GM21737 (cell line): ENCODE measurements around the gene INTS15.
"Not testable (repeated sequence)": the region's sequence is repeated elsewhere in the genome, so short reads cannot be mapped to it uniquely, and the experiment has no call there.

ENCODE experiments used
- ATAC-seq: cut with Tn5 transposase; IDR thresholded peaks from one replicate; pipeline ENCODE4 v1.9.1; 2021; ENCODE audit warnings: mild to moderate bottlenecking, moderate library complexity; ENCODE audit not compliant: unreplicated experiment

INTS15 gene

DNA sequence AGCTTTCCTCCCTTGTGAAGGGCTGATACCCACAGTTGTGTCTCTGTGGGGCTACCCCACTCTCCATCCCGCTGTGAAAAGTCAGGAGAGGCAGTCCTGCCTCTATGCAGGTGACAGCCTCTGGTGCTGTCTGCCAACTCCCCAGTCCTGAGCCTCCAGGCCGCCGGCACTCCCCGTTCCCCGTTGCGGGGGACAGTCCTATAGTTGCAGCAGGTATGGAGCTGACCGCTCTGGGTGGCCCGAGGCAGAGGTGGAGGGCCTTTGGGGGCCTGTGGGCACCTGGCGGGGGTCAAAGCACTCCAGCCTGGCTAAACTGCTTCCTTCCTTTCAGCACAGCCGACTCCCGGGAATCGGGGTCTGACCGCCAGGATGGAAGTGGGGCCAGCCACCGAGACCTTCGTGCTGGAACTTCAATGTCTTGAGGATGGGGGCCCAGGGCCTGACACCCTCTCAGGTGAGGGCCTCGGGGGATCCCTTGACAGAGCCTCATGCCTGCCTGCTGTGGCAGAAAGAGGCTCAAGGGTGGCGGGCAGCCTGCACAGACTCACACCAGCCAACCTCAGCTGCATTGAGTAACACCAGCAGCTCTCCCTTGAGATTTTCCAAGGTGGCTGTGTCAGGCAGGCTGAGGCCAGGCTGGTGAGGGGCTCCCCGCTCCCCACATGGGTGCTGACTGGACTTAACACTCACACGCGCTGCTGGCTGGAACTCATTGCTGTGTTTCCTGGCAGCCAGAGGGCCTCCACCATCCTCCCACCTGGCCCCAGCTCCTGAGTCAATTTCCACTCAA is 27.2 kb downstream of the INTS15 start:
- no peak for ATAC-seq

GRCh38 chr7:6618621-6619020 is 28.8 kb downstream of the INTS15 start:
- no peak for ATAC-seq

DNA sequence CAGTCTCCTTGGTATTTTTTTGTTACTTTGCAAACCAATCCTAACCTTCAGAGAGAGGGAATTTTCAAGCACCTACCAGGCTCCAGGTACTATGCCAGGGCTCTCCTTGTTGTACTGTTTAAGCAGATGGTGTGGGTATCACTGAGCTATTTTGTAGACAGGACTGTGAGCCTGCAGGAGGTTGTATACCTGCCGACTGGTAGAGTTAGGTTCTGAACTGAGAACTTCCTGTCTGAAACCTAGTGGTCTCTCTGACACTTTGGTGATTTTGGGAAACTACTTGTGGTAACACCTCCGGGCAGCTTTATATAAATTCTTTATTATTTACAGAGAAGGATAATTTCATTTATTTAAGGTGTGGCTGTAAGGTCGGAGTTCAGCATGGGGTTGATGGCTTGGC is 30.1 kb downstream of the INTS15 start:
- no peak for ATAC-seq

- ATAC-seq: no peak
These were observed 31.6 kb downstream of the INTS15 start for GRCh38 chr7:6621195-6622133.

GRCh38 chr7:6622134-6622710 is 32.4 kb downstream of the INTS15 start:
- ATAC-seq: no peak

DNA sequence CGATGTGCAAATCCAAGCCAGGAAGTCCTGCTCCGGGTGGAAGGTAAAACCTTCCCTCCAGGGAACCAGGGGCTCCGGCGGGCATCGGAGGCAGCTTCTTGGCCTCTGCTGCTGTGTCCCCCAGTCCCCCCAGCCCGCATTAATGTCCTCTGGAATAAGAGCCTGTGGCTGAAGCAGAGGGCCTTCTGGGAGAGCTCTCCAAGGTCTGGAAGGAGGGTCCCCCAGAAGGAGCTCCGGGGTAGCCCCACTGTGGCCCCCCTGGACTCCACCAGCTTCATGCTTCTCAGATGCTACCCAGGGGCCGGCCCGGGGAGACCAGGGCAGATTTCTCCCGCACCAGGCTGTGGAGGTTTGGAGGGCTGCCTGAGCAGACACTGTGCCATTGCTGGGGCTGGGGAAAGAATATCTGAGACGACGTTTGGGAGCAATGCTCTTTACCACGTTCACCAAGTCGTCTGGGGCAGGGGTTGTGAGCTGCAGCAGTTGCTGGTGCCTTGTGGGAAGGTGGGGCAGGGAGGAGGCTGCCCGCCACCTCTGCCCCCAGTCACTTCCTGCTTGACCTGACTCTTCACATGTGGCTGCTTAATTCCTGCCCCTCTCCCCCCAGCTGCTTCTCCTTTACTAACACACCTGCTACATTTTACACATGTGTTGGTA is 33.9 kb downstream of the INTS15 start:
- ATAC-seq: no peak

DNA sequence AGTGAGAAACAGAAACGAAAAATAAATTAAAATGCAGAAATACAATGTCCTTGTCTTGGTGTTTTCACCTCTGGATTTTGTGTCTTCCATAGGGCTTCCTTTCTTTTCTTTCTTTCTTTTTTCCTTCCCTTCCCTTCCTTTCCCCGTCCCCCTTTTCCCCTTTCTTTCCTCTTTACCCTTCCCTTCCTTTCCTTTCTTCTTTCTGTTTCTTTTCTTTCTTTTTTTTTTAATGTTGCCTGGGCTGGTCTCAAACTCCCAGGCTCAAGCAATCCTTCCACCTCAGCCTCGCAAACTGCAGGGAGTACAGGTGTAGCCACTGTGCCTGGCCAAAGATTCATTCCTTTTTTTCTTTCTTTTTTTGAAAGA is 34.4 kb downstream of the INTS15 start:
- ATAC-seq: no peak

- no peak for ATAC-seq
These were observed 38.2 kb downstream of the INTS15 start for GRCh38 chr7:6628045-6628444.

DNA sequence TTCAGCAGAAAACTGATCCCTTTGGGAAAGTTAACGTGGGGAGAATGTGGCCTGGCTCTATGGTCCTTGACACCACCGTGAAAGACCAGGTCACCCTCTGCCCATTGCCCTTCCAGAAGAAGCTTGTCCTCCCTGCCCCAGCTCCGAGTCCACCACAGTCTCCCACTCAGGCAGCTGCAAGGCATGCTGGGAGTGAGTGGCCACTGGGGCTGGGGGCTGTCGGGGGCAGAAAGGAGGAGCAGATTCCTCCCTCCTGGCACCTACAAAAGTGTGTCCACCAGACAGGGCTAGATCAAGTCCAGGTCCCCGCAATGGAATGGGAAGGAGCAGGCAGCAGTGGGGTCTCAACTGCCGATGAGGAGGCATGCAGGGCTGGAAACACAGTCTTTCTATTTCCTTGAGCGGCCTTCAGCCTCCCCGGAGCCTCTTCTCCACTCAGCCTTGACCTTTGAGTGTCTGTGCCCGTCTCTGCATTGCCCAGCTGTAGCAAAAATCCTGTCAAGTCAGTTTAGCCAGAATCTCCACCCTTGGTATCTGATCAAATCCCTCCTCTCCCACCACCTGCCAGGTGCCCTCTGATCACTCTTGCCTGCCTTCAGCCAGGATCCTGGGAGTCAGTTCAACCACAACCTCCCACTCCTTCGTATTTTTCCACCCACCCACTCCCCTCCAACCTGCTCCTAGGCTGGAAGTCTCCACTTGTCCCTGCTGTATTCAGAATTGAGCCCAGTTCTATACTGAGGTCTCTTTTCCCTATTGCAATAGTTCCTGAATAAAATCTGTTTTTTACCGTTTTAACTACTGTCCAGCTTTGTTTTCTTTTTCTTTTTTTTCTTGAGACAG is 40.4 kb downstream of the INTS15 start:
- no peak for ATAC-seq

DNA sequence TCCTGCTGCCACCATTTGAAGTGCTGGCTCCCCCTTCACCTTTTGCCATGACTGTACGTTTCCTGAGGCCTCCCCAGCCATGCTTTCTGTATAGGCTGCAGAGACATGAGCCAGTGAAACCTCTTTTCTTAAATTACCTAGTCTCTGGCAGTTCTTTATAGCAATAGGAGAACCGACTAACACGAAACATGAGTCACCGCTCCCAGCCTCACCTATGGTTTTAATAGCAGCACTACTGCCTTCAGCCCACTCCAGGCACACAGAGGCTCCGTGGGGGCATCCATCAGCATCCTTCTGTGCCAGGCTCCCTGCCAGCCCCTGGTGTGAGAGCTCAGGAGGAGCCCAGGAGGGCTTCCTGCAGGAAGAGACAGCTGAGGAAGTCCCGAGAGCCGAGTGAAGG is 41.8 kb downstream of the INTS15 start:
- ATAC-seq: no peak

GRCh38 chr7:6634021-6634420 is 44.2 kb downstream of the INTS15 start:
- no peak for ATAC-seq

- not testable (repeated sequence) for ATAC-seq
These were observed 45.1 kb downstream of the INTS15 start for GRCh38 chr7:6634971-6635370.

DNA sequence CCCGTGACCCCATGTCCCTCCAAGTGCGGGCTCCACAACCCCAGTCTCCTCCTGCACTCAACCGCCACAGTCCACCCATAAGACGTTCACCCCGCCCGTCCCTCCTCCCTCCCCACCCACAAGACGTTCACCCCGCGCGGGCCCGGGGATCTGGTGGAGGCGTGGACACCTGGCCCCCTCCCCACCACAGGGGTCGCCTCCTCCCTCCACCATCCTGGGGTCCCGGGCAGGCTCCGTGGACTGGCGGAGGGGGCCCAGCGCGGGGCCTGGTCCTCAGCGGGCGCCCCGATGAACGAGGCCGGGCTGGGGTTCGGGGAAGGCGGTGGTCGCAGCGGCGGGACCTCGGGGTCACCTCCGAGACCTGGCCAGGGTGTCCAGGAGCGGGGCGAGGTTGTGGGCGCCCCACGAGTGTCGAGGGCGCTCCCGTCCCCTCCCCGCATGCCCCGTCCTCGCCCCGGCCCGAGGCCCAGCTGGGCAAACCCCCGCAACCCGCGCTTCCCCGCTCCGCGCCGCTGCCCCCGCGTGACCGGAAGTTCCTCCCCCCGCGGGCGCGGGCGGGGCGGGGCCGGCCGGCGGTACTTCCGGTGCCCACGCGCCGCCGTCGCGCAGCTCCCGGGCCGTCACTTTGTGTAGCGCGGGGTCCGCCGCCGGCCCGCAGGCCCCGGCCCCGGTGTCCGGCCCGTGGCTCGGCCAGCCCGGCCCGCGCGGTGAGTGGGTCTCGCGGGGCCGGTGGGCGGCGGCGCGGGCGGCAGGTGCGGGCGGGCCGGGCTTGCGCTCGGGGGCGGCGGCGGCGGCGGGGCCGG is 47.1 kb downstream of the INTS15 start, which contains the start of gene ZNF316:
ZNF316 (plus strand) TSS at position 578 of the 803 bp plus-strand sequence. CDS start 5,092 bp downstream, outside the sequence.
- peak; percentile 56 for ATAC-seq

- peak; percentile 76 for ATAC-seq
These were observed 47.9 kb downstream of the INTS15 start for GRCh38 chr7:6637544-6638229.

- no peak for ATAC-seq
These were observed 49.2 kb downstream of the INTS15 start for GRCh38 chr7:6639032-6639431.

DNA sequence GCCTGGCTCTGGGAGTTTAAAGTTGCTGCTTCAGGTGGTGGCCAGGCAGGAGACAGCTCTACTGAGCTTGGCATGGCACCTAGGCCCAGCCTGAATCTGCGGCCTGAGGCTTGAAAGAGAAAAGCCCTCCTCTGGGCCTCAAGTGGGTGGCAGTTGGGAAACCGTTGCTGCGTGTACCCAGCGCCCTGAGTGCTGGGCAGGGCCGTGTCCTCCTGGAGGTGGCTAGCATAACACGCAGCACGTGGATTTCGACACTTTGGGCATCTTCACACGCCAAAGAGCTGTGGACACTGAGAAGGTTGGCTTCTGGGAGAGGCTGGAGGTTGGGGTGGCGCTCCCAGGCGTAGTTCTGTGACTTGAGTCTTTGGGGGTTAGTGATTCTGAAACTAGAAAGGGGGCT is 49.8 kb downstream of the INTS15 start:
- no peak for ATAC-seq

DNA sequence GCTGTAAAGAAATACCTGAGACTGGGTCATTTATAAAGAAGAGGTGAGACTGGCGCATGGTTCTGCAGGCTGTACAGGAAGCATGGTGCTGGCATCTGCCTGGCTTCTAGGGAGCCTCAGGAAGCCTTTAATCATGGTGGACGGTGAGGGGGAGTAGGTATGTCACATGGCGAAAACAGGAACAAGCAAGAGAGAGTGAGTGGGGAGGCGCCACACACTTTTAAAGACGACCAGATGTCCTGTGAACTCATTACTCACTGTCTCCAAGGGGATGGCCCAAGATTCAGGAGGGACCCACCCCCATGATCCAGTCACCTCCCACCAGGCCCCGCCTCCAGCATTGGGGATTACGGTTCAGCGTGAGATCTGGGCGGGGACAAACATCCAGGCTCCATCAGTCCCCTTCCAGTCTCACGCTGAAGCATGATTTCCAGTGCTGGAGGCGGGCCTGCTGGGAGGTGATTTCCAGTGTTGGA is 50.5 kb downstream of the INTS15 start:
- ATAC-seq: no peak

DNA sequence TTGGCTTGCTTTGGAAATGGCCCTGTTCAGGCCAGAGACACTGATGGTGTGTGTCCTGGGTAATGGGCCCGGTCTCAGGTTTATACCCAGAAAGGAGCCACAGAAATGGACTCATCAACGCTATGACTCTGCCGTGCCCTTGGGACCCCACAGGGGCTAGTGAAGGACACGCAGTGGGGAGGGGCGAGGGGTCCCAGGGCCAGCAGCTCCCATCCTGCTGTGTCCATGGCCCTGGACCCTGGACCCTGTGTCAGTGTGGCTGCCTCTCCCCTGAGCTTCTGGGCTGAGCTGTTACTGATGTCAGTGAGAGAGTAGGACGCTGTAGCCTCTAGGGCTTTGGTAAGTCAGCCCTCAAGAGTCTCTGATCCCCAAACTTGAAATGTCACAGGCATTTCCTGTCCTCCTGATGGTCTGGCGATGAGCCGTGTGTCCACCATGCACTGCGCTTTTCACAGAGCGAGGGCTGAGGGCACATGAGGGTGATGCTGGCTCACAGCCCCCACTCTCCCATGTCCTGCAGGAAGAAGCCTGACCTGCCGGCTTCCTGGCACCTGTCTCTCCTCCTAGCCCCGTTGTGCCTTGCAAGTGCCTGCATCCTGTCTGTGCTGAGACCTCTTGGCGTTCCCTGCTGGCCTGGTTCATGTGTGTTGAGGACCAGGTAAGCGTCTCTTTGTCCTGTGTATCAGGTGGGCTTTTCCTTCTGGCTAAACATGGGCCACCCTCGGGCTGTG is 51.6 kb downstream of the INTS15 start:
- no peak for ATAC-seq
